Activated CD4-positive, CD25-positive, alpha-beta regulatory T cell treated with anti-CD3 and anti-CD28 coated beads, Interleukin-2, amount 50 U/mL, for 24 hours (primary cell): ENCODE data around the gene NDUFA11.
"Not testable (repeated sequence)": the region's sequence is repeated elsewhere in the genome, so short reads cannot be mapped to it uniquely, and the experiment has no call there.

Source experiments
- ATAC-seq, 2 donors: fragments of 150-1000 bp; cut with Tn5 transposase; one replicate each; pipeline ENCODE4 v1.10.0; 2021; ENCODE audit warnings: mild to moderate bottlenecking in 1 of 2, moderate library complexity in 1 of 2

NDUFA11 gene

DNA sequence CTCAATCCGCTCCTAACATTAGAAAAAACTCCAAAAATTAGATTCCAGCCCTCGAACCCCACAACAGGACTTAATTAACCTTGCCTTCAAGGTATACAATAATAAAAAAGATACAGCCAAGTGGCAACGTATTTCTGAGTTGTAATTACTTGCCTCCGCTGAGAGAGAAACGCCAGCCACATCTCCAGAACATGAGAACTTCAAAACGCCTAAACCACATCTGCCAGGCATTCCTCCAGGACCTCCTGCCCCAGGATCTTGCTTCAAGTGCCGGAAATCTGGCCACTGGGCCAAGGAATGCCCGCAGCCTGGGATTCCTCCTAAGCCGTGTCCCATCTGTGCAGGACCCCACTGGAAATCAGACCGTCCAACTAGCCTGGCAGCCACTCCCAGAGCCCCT lies 49.5 kb downstream of the NDUFA11 start:
- not testable (repeated sequence) for ATAC-seq

DNA sequence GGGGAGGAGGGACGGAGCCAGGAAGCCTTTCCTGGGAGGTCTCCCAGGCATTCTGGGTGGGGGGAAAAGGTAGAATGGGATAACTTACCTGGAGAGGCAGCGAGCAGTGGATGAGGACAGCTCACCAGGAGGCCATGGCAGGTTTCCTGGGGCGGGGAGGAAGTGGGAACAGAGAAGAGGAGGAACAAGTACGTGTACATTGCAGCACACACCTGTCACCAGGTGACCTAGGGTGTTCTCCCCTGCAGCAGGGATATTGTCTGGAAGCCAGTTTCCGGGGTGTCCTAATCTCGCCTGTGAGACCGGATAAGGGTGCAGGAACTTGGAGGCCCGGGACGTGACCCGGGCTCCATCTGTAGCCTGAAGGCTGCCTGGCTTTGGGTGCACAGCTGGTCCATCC lies 52.3 kb downstream of the NDUFA11 start, which contains the start of gene FUT3:
FUT3 (minus strand) TSS at position 148 of the 400 bp plus-strand sequence.
- no peak for ATAC-seq

DNA sequence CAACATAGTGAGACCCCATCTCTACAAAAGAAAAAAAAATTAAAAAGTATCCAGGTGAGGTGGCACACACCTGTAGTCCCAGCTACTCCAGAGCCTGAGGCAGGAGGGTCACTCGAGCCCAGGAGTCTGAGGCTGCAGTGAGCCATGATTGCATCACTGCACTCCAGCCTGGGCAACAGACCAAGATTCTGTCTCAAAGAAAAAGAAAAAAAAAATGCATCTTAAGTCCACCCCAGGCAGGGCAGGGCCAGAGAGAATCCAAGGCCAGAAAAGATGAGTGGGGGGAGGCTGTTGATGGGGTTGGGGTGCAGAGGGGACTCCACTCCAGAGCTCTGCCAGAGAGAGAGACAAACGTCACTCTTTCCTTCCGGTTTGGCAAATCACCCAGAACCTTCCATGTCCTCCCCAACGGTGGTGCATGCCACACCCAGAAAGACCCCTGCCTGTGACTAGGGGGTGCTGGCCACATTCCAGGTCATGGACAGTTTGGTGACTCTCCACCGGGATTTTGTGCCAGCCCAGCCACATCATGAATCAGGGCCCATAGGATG lies 52.8 kb downstream of the NDUFA11 start:
- ATAC-seq, result no peak

- no peak for ATAC-seq
Observed at GRCh38 chr19:5850189-5850588, 53.4 kb downstream of the NDUFA11 start.

- not testable (repeated sequence) for ATAC-seq
Observed at GRCh38 chr19:5848621-5849020, 55.0 kb downstream of the NDUFA11 start.

- ATAC-seq, result not testable (repeated sequence)
Observed at GRCh38 chr19:5847846-5848245, 55.7 kb downstream of the NDUFA11 start.
